IMR-90 (cell line): ENCODE measurements around the gene CTSL. TPM values are rescaled to one million over a fixed set of nuclear protein-coding genes. Genes with fewer than 3 reads are reported as not detected.

Source experiments
- ATAC-seq: fragments of 200-7000 bp; cut with Tn5 transposase; 2 replicates; pipeline ENCODE4 v1.9.1; 2020; ENCODE audit warnings: low read depth, mild to moderate bottlenecking, moderate library complexity
- BruUV-seq: library from RNA; stranded (reverse); fragments of 400-500 nt; replicated peaks from 2 replicates; lab custom pipeline; 2021; lab: Mats Ljungman, UMichigan
- CTCF ChIA-PET: fragments of 300-600 bp; formaldehyde crosslinking; extraction: SDS; loops from one replicate; lab custom pipeline; 2021; ENCODE audit warnings: antibody characterized with exemption; lab: Yijun Ruan, JAX
- POLR2A ChIA-PET: fragments of 300-600 bp; sonication (Branson Sonifier 250); formaldehyde crosslinking; loops from one replicate; lab custom pipeline; 2022; ENCODE audit warnings: antibody characterized with exemption; ENCODE audit not compliant: unreplicated experiment; lab: Charles Lee
- DNase-seq: peaks from one replicate; pipeline ENCODE4 v3.0.0; 2013
- H2AFZ ChIP-seq: replicated peaks from 2 replicates; pipeline ENCODE3; 2013; ENCODE audit warnings: low read length, mild to moderate bottlenecking; ENCODE audit not compliant: poor library complexity
- H2AK5ac ChIP-seq: 2 replicates; pipeline ENCODE4 v1.6.1; 2013; ENCODE audit warnings: low read depth, low read length, inconsistent platforms
- H2AK9ac ChIP-seq: replicated peaks from 2 replicates; pipeline ENCODE3; 2013; ENCODE audit warnings: mild to moderate bottlenecking, low read depth, low read length, moderate library complexity; ENCODE audit not compliant: poor library complexity
- H2BK120ac ChIP-seq: 2 replicates; pipeline ENCODE4 v1.6.1; 2013; ENCODE audit warnings: low read depth, low read length, inconsistent platforms
- H2BK15ac ChIP-seq: 3 replicates; pipeline ENCODE4 v1.6.1; 2013; ENCODE audit warnings: low read depth, low read length, inconsistent platforms
- H2BK20ac ChIP-seq: 2 replicates; pipeline ENCODE4 v1.6.1; 2013; ENCODE audit warnings: low read depth, mild to moderate bottlenecking, inconsistent platforms, low read length, moderate library complexity
- H2BK5ac ChIP-seq: 2 replicates; pipeline ENCODE4 v1.6.1; 2013; ENCODE audit warnings: mild to moderate bottlenecking, low read depth, low read length, inconsistent platforms; ENCODE audit not compliant: poor library complexity, severe bottlenecking
- H3K14ac ChIP-seq: replicated peaks from 2 replicates; pipeline ENCODE4 v1.6.1; 2013; ENCODE audit warnings: low read depth, low read length, inconsistent platforms
- H3K18ac ChIP-seq: 2 replicates; pipeline ENCODE4 v1.6.1; 2013; ENCODE audit warnings: low read depth, low read length, control low read depth
- H3K23ac ChIP-seq: 2 replicates; pipeline ENCODE4 v1.6.1; 2013; ENCODE audit warnings: low read depth, low read length, inconsistent platforms
- H3K27ac ChIP-seq: 2 replicates; pipeline ENCODE4 v1.5.1; 2013; ENCODE audit warnings: mild to moderate bottlenecking, control low read depth, low read length; ENCODE audit not compliant: insufficient read depth
- H3K27me3 ChIP-seq: 2 replicates; pipeline ENCODE4 v1.6.1; 2013; ENCODE audit warnings: low read length; ENCODE audit not compliant: control insufficient read depth, insufficient read depth
- H3K36me3 ChIP-seq: 2 replicates; pipeline ENCODE4 v1.6.1; 2013; ENCODE audit warnings: low read length, mixed read lengths; ENCODE audit not compliant: control insufficient read depth, insufficient read depth
- H3K4ac ChIP-seq: 2 replicates; pipeline ENCODE4 v1.6.1; 2013; ENCODE audit warnings: low read depth, low read length, inconsistent platforms
- H3K4me1 ChIP-seq: 2 replicates; pipeline ENCODE4 v1.6.1; 2013; ENCODE audit warnings: low read length, mixed read lengths; ENCODE audit not compliant: control insufficient read depth, insufficient read depth
- H3K4me2 ChIP-seq: 2 replicates; pipeline ENCODE4 v1.6.1; 2013; ENCODE audit warnings: low read depth, mild to moderate bottlenecking, control low read depth, low read length, moderate library complexity
- H3K4me3 ChIP-seq: 2 replicates; pipeline ENCODE4 v1.5.1; 2013; ENCODE audit warnings: low read depth, mild to moderate bottlenecking, control low read depth, low read length, moderate library complexity; ENCODE audit not compliant: insufficient read depth
- H3K56ac ChIP-seq: 2 replicates; pipeline ENCODE4 v1.6.1; 2013; ENCODE audit warnings: low read length, inconsistent platforms; ENCODE audit not compliant: insufficient read depth; ENCODE audit errors: extremely low read depth
- H3K79me1 ChIP-seq, 2 experiments: 2 replicates each; pipeline ENCODE4 v1.6.1; 2013; ENCODE audit warnings: low read length in 2 of 2, inconsistent platforms in 1 of 2, low read depth in 1 of 2
- H3K9ac ChIP-seq: 2 replicates; pipeline ENCODE4 v1.6.1; 2013; ENCODE audit warnings: low read depth, low read length, control low read depth
- H3K9me1 ChIP-seq: 2 replicates; pipeline ENCODE4 v1.6.1; 2013; ENCODE audit warnings: low read length, inconsistent platforms; ENCODE audit not compliant: insufficient read depth
- H3K9me3 ChIP-seq: 2 replicates; pipeline ENCODE4 v1.6.1; 2013; ENCODE audit warnings: low read length; ENCODE audit not compliant: control insufficient read depth, insufficient read depth
- H4K20me1 ChIP-seq: 2 replicates; pipeline ENCODE4 v1.6.1; 2013; ENCODE audit warnings: low read length, inconsistent platforms; ENCODE audit not compliant: insufficient read depth
- H4K5ac ChIP-seq: 2 replicates; pipeline ENCODE4 v1.6.1; 2013; ENCODE audit warnings: mild to moderate bottlenecking, low read depth, low read length, control low read depth
- H4K8ac ChIP-seq, 2 experiments: 2 replicates each; pipeline ENCODE4 v1.6.1; 2013; ENCODE audit warnings: low read depth in 2 of 2, low read length in 2 of 2, control low read depth in 1 of 2, inconsistent platforms in 1 of 2
- H4K91ac ChIP-seq: 2 replicates; pipeline ENCODE4 v1.6.1; 2013; ENCODE audit warnings: low read depth, low read length, inconsistent platforms; ENCODE audit not compliant: insufficient read depth
- MAFK ChIP-seq: IDR thresholded peaks from 2 replicates; pipeline ENCODE4 v1.6.1; 2012; ENCODE audit warnings: low read depth, low read length, improper control_type of control experiment
- MXI1 ChIP-seq: IDR thresholded peaks from 2 replicates; pipeline ENCODE4 v1.6.1; 2012; ENCODE audit warnings: low read depth, mild to moderate bottlenecking, low read length, moderate library complexity, borderline replicate concordance
- RCOR1 ChIP-seq: IDR thresholded peaks from 2 replicates; pipeline ENCODE4 v1.6.1; 2012; ENCODE audit warnings: mild to moderate bottlenecking, low read length, improper control_type of control experiment; ENCODE audit not compliant: insufficient replicate concordance
- SMC3 ChIP-seq: fragments of 150-350 bp; IDR thresholded peaks from 2 replicates; pipeline ENCODE4 v1.6.1; 2016; ENCODE audit warnings: low read depth, mild to moderate bottlenecking, antibody characterized with exemption, low read length, moderate library complexity
- WGBS, 2 experiments: methylation state at CpG; one replicate each; pipeline versions ENCODE4 v1.1.5 to v1.1.7; 2013; ENCODE audit warnings: missing lambda C conversion rate in 2 of 2; ENCODE audit not compliant: insufficient read length in 1 of 2; ENCODE audit errors: extremely low coverage in 2 of 2; 5-methylcytosine and 5-hydroxymethylcytosine counted together
- dilution Hi-C: fragments of 300-500 bp; cut with HindIII; formaldehyde crosslinking; loops from one replicate; pipeline ENCODE4 v1.14.3; 2018; ENCODE audit warnings: low sequenced_read_pairs; ENCODE audit not compliant: unreplicated experiment
- in situ Hi-C: fragments of 300-500 bp; cut with MboI; formaldehyde crosslinking; loops from 3 replicates; pipeline ENCODE4 v1.14.3; 2019; ENCODE audit warnings: low sequenced_read_pairs, inconsistent platforms, mixed read lengths
- intact Hi-C: fragments of 100-400 bp; cut with micrococcal nuclease; formaldehyde crosslinking; loops from 2 replicates; pipeline ENCODE4 v1.10.0; 2022
- polyA plus RNA-seq, 3 experiments: library from polyadenylated mRNA; depleted of rRNA; stranded (reverse); fragments of >200 nt; gene quantifications; 2 replicates each; pipeline ENCODE4 v1.2.3, GENCODE V29; 2012; ENCODE audit warnings: low replicate concordance in 1 of 3
- total RNA-seq: library from RNA; depleted of rRNA; stranded (reverse); fragments of >200 nt; gene quantifications from 2 replicates; pipeline ENCODE4 v1.2.3, GENCODE V29; 2012
- TF ChIP-seq, protein P1 (sequence below): conservative IDR thresholded peaks from 2 replicates; pipeline ENCODE4 v1.5.1; 2012; ENCODE audit warnings: mild to moderate bottlenecking, low read depth, low read length, improper control_type of control experiment

CTSL gene
- total and polyA plus RNA-seq, 2 of the 4 experiments (the other 2 are of a cell fraction): 57.0 to 112 TPM

DNA sequence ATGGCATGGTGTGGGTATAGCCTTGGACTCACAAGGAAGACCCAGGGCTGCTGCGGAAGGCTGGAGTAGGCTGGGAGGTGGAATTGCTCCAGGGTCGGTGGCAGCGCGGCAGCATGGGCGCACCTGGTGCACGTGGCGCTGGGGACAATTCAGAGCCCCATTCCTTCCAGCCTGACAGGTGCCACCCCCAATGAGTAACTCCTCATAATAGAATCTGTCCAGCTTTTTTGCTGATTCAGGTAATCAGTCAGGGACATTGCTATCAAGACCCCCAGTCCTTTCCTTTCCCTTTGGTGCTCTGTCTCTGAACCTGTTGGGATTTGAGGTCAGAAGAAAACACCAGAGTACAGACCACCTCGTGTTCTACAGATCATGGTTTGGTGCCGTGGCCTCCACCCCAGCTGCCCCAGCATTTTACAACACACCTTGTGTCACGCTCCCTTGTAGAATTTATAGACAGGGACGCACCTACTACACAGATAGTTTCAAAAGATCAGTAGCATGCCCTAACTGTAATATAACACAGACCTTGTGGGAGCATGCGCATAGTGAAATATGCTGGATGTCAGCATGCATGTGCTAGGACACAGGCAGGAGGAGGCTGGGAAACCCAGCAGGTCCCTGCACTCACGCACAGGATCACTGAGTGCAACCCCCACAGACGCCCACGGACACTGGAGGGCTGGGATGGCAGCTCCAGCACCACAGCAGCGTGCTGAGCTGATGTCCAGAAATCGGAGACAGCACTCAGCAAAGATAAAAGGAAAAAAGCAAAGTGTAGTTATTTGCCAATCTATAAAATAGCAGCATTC, 47.9 kb upstream of the CTSL start:
- intact Hi-C loops: loop anchor here (1.0 kb wide), 2 partner anchors 135 to 363 kb away; no protein-coding TSS in a partner anchor

More for the DNA sequence above, 47.9 kb upstream of the CTSL start:
- H3K23ac ChIP-seq: no peak overlapping the region
- H3K4me1 ChIP-seq: no peaks in the 10 kb centered on the region
- no CpG with 5 or more reads among the region's 17 CpGs for WGBS, 2 experiments
- ATAC-seq (no peak), DNase-seq (no peak)
- in situ Hi-C loops (loop anchor here (5.0 to 25.0 kb wide), 3 partner anchors 134 to 1334 kb away; no protein-coding TSS in a partner anchor), dilution Hi-C loops (no loop called here)
- no peaks in the 10 kb centered on the region for H3K9me3 ChIP-seq
- no peak overlapping the region for H2BK20ac ChIP-seq
- no peak overlapping the region for H2AK5ac ChIP-seq
- no peak overlapping the region for H3K14ac ChIP-seq
- no peak overlapping the region for H3K4ac ChIP-seq
- H2AFZ ChIP-seq: no peak overlapping the region
- no peak overlapping the region for H3K27ac ChIP-seq
- H3K4me3 ChIP-seq: no peak overlapping the region
- CTCF ChIA-PET: interaction anchor here (0.6 to 0.8 kb wide), 4 partner anchors 341 to 749 kb away, joined by 3 to 4 read pairs (median 3); no protein-coding TSS in a partner anchor
- no peak overlapping the region for H3K9ac ChIP-seq
- peaks cover 3% of the 10 kb centered on the region; the same call in 1 of the 2 replicates for H3K27me3 ChIP-seq
- no peak overlapping the region for H2BK120ac ChIP-seq
- TF ChIP-seq SMC3 (no peak), MXI1 (no peak), MAFK (peak; percentile 77), RCOR1 (no peak)
- TF ChIP-seq, protein P1, sequence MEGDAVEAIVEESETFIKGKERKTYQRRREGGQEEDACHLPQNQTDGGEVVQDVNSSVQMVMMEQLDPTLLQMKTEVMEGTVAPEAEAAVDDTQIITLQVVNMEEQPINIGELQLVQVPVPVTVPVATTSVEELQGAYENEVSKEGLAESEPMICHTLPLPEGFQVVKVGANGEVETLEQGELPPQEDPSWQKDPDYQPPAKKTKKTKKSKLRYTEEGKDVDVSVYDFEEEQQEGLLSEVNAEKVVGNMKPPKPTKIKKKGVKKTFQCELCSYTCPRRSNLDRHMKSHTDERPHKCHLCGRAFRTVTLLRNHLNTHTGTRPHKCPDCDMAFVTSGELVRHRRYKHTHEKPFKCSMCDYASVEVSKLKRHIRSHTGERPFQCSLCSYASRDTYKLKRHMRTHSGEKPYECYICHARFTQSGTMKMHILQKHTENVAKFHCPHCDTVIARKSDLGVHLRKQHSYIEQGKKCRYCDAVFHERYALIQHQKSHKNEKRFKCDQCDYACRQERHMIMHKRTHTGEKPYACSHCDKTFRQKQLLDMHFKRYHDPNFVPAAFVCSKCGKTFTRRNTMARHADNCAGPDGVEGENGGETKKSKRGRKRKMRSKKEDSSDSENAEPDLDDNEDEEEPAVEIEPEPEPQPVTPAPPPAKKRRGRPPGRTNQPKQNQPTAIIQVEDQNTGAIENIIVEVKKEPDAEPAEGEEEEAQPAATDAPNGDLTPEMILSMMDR: no peak
- H3K9me1 ChIP-seq: no peaks in the 10 kb centered on the region
- no peak overlapping the region for H3K56ac ChIP-seq
- H2BK15ac ChIP-seq: no peak overlapping the region
- H4K5ac ChIP-seq: no peak overlapping the region
- H4K91ac ChIP-seq: no peak overlapping the region
- no peak overlapping the region for H3K4me2 ChIP-seq
- no peak overlapping the region for H3K18ac ChIP-seq
- H3K79me1 ChIP-seq: no peaks in the 10 kb centered on the region
- no peak overlapping the region for H4K8ac ChIP-seq
- H2BK5ac ChIP-seq: no peak overlapping the region
- POLR2A ChIA-PET: no interaction called here
- no peaks in the 10 kb centered on the region for H3K36me3 ChIP-seq
- no TSS peak for BruUV-seq
- no peaks in the 10 kb centered on the region; the same call in 1 of the 2 replicates for H4K20me1 ChIP-seq
- H2AK9ac ChIP-seq: no peak overlapping the region
